Measurements from ENCODE around the gene UBASH3A.
"Not testable (repeated sequence)": the region's sequence is repeated elsewhere in the genome, so short reads cannot be mapped to it uniquely, and the experiment has no call there.

UBASH3A gene

DNA sequence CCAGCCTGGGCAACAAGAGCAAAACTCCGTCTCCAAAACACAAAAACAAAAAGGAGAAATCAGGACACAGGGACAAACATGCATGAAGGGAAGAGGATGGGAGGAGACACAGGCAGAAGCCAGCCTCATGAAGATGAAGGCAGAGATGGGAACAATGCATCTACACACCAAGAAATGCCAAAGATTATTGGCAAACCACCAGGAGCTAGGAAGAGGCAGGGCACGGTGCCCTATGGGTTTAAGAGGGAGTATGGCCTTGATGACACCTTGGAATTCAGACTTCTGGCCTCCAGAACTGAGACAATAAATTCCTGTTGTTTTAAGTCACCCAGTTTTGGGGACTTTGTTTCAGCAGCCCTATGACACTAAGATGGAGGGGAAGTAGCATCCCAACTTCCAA lies 13.0 kb upstream of the UBASH3A start:
- DNase-seq (ENCODE audit: low spot score): no peak

DNA sequence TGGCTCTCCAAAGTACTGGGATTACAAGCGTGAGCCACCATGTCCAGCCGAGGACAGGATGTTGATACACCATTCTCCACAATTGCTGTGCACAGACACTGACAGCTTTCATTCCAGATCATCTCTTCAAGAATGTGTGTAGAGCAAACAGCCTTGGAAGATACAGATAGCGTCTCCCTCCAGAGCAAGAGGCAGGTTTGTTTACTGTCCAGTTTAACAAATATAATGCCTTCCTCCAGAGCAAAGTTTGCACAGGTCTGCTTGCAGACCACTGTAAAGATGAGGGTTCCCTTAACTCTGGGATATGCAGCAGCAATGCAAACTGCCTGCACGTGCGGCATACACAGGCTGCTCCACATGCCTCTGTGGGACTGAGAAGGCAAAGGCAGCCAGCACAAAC lies 12.4 kb upstream of the UBASH3A start:
- DNase-seq (ENCODE audit: low spot score): no peak

DNA sequence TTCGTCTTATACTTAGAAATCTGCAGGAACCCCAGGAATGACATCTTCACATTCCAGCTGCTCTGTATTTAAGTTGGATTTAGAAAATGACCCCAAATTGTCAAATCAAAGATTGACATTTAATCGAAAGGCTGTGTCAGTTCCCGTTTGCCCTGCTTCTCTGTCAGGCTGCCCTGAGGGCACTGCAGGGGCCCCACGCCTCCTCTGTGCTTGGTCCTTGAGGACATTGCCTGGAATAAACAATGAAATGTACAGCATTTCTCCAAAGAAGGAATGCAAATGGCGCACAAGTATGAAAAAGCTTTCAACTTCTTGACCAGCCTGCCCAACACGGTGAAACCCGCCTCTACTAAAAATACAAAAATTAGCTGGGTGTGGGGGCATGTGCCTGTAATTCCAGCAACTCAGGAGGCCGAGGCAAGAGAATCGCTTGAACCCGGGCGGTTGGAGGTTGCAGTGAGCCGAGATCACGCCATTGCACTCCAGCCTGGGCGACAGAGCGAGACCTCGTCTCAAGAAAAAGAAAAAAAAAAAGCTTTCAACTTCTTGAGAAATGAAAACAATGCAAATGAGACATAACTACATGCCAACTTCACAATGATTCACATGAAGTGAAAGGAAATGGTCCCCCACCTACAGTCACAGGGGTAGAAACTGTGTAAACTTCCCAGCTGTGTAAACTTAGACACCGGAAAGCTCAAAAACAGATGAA lies 10.8 kb upstream of the UBASH3A start:
- DNase-seq (ENCODE audit: low spot score): no peak

DNA sequence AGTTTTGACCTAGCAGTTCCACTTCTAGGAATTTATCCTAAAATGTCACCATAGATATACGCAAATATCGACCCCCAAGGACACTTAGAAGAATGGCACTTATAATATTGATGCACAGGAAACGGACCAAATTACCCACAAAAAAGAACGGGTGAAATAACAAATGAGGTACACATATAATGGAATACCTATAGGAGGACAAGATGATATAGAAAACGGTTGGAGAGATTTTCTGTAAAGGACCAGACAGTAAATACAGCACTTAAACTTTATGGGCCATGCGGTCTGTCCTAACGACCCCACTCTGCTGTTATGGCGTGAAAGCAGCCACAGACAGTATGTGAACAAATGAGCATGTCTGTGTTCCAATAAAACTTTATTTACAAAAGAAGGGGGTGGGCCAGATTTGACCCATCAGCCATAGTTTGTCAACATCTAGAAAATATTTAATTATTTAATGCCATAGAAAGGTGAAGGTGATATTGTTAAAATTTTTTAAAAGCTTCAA lies 10.2 kb upstream of the UBASH3A start:
- no peak for DNase-seq (ENCODE audit: low spot score)

DNA sequence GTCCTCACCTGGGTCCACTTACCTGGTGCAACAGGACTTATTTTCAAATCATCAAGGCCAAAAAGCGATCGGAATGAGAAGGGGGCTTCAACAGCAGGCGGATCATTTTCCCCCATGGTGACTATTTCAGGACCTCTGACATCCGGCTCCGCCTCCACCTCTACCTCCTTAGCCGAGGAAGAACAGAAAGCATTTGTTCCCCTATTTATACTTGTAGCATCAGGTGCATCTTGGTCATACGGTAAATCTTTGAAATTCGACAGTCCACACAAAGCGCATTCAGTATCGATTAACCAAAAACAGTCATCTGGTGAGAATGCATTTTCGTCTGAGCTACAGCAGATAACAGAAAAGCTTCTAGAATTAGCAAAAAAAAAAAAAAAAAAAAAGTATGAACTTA lies 8.4 kb upstream of the UBASH3A start:
- DNase-seq (ENCODE audit: low spot score): no peak

DNA sequence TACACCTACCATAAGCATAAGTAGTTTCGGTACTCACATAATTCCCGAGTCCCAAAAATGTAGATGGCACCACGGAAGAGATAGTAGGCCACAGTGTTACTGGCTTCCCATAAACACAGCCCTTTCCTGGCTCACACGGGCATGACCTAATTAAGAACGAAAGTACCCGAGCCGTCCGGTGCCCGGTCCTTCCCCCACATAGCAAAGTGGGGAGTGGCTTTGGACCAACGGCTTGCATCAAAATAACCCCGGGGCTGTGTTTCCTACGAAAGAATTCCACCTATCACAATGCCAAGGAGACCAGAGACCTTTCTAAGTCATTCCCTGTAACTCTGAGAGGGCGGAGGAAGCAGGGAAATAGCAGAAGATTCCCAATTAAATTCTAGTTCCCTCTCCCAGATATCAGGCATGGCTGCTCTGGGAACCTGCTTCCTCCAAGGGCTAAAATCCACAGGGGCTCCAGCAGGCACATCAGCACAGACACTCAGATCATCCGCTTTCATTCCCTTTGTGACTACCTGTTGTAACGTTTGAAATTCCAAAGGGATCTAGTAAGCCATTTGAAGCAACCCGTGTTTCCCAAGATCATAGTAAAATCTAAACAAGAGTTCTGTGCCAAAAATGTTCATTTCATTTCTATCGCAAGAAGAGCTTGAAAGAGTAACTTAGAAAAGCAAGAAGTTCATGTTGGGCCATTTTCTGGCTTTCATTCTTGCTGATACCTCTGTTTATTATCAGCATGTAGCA lies 7.6 kb upstream of the UBASH3A start, which contains the start of gene TMPRSS3:
Gene TMPRSS3, minus strand, starts transcription at position 148 of the 747 bp plus-strand sequence. CDS start 635 bp downstream, outside the sequence.
- no peak for DNase-seq (ENCODE audit: low spot score)

DNA sequence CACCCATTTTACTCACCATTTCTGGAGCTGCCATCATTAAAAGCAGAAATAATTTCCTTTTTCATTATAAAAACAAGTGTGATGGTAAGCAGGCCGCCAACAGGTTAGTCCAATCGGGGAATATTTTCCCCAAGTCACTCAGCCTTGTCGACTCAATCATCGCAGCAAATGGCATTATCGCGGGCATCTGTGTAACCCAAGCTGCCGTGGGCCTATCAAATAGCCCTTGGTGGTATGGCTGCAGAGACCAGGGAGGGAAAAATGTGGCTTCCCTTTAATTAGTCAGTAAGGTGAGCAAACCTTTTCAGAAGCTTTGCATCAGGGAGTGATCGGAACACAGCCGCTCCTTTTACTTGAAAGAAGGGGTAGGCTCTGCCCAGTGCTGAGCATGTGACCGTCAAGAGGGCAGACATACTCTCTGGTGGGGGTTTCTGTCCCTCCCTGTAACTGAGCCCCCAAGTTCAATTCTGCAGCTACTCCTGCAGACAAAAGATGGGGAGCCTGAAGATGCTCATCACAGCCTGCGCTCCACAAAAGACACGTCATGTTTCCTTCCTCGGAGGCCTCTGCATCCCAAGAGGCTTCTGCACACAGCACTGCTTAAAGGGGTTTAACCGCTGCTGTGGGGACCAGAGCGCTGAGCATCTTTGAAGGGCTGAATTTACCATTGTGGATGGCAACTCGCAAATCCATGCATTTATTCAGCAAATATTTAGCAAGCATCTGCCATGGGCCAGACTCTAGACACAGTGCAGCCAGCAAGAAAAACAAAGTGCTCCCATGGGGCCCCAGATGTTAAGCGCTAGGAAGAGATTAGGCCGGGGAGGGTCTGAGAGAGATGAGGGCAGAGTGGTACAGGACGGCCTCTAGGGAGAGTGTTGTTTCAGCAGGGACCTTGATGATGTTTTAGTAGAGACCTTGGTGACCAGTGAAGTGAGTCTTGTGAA lies 6.6 kb upstream of the UBASH3A start:
- no peak for DNase-seq (ENCODE audit: low spot score)

DNA sequence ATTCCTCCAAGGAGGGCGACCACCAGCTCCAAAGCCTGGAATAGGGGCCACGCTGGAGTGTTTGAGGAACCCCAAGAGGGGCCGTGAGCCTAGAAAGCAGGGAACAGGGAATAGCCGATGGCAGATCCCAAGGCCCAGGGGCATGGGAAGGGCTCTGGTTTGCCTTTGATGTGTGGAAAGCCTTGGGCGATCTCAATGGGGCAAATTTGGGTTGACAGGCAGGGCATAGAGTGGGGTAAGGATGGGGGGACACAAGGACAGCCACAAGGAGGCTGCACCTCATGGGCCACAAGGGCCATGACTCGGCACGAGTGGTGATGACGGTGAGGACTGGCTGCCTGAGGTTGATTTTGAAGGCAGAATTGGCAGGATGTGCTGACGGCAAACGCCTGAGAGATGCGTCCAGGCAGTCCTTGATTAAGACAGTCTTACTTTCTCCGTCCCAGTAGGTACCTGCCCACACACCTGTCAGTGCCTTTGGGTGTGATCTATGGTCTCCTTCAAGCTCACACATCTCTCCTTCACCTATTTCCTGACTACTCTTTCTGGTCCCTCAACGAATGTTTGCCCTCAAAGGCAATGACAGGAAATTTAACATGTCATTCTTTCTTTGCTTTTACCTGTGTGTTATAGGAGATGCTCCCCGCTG lies 5.8 kb upstream of the UBASH3A start:
- DNase-seq (ENCODE audit: low spot score): no peak

DNA sequence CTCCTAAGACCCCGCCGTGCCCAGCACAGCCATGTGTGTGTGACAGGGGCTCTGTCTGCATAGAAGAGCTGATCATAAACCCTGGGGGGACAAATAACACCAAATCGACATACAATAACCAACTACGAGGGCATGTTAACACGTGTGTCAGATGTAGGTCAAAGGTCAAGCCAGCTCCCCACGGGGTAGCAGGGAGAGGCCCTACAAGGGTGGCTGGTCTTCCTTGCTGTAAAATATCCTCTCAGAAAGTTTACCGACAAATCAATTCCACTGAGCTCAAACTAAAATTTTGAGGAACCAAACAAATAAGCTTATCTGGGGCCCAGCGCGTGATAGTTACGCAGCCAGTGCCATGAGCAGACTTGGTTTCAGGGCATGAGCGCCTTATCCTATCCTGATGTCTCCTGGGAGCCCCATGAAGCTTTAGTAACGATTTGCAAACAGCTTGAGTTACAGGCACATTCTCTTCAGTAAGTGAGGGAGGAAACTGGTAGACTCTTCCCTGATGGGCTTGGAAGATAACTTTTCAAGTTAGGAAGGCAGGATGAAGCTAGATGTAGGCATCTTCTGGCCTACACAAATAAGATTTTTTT lies 5.2 kb upstream of the UBASH3A start:
- no peak for DNase-seq (ENCODE audit: low spot score)

DNA sequence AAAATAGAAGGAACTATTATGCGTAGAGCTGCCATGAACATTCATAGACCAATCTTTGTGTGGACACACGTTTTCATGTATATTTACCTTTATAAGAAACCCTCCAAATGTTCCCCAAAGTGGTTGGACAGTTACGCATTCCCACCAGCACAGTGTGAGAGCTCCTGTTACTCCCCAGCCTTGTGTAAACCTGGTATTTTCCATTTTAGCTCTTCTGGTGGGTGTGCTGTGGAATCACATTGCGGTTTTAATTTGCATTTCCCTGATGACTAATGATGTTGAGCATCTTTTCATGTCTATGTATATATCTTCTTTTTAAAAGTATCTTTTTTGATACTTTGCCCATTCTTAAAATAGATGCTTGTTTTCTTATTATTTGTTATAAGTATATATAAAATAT lies 3.2 kb upstream of the UBASH3A start:
- DNase-seq (ENCODE audit: low spot score): no peak

DNA sequence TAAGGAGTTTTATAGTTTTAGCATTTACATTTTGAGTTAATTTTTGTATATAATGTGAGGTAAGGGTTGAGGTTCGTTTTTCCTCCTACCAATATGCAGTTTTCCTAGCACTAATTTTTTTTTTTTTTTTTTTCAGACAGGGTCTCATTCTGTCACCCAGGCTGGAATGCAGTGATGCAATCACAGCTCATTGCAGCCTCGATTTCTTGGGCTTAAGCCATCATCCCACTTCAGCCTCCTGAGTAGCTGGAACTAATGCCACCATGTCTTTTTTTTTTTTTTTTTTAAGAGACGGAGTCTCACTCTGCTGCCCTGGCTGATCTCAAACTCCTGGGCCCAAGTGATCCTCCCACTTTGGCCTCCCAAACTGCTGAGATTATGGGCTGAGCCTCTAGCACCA lies 2.5 kb upstream of the UBASH3A start:
- DNase-seq (ENCODE audit: low spot score): no peak

DNA sequence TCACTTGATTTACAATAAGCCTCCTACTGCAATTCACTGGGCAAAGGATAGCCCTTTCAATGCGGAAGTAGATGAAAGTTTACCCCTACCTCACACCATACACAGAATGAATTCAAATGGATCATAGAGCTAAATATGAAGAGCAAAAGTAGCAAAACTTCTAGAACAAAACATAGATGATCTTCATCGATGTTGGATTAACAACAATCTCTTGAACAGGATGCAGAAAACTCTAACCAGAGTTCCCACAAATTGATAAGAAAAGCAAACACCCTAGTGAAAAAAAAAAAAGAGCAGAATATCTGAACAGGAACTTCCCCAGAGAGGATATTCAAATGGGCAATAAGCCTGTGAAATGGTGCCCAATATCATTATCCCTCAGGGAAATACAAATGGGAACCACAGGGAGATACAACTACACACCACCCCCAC lies 1.9 kb upstream of the UBASH3A start:
- no peak for DNase-seq (ENCODE audit: low spot score)

DNA sequence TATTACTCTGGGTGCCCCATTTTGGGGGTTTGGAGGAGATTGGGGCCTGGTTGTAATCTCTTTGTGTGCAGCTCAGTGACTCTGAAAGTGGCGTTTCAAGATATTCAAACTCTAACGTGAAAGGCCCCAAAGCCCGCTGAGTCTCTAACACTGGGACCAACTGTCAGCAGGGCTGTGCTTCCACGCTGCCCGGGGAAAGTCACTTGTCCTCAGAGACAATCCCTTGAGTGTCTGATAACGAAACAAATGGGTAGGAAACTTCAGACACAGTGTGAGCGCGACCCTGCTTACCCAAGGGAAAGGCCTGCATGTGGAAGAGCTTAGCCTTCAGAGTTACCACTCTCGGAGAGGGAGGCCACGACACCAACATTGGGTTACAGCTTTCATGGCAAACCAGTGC lies 837 bp downstream of the UBASH3A start:
- no peak for DNase-seq (ENCODE audit: low spot score)

DNA sequence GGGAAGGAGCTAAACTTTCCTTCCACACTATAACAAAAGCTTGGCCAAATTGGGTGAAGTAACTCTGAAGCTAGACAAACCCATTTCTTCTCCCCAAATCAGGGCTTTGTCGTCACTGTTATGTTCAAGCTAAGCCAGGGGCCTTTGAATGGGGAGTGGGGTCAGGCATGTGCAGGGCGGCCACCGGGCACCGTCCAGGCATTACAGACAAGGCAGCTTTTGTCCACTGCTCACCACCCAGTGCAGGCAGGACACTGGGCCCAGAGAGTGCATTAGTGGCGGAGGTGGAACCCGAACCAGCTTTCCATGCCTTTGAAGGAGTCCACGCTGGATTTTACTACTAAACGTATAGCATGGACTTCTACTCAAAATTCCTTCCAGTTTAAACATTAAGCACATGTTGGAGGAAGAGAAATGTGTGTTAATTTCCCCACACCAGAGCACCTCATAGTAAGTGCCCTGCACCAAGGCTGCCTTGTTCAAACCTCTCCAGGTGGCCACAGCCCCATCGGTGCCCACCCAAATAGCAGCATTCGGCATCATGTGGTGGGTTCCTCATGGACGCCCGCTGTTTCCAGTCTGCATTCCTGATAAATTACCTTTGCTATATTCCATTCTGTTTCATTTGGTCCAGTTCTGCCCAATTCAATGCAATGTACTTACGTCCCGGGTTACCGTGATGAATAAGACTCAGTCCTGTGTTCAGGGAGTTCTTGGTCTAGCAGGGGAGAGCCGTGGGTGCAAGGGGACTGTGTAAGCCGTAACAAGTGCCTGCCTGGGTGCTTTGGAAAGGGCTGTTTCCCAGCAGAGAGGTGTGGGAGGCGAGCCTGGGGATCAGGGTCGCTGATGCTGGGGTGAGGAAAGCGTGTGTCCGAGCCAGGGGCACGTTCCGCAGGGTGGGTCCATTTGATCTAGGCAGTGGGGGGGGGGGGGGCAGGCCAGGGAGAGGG lies 1.6 kb downstream of the UBASH3A start:
- DNase-seq (ENCODE audit: low spot score): no peak

DNA sequence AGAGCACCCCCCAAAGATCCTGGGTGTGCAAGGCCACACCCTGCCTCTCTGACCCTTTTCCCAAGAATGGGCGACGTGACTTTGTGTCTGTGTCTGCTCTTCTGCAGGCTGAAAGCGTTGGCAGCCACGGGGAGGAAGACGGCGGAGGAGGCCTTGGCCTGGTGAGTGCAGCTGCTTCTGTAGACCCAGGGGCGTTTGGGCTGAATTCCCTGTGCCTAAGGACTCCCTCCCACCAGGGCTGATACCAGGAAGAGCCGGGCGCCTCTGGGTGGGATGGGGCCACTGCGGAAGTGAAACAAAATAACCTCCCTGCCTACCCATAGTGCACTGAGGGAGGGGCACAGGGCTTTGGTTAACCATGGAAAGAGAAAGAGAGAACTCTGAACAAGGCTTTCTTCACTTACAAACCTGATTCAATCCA lies 2.5 kb downstream of the UBASH3A start:
- DNase-seq (ENCODE audit: low spot score): no peak

DNA sequence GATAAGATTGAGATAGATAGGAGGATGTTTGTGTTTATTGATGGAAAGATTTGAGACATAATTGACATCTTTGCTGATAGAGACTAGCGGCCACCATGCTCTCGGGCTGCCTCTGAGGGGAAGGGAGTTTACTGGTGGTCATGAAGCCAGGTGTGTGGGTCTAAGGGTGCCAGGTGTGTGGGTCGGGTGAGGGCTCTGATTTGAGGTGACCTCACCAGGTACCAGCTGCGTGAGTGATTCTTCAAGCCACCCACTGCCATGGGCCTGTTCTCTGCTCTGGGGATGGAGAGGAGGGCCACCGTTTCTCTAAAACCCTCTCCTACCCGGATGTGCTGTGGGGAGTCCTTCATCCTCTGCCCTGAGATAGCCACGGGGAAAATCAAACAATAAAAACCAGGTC lies 3.2 kb downstream of the UBASH3A start:
- no peak for DNase-seq (ENCODE audit: low spot score)

DNA sequence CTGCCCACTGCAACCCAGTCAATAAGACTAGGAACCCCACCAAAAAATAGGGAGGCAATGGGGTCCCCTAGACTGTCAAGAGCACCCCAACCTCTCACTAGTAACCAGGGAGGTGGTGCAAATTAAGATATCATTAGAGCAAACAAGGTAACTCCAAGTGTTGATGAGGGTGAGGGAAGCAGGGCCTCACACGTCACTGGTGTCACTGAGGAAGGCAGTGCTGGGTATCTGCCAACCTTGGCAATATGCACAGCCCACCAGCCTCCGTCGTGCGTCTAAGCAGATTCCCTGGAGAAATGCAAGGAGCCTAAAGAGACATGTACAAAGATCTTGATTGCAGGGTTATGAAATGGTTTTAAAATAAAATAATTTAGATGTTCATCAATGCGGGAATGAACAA lies 3.8 kb downstream of the UBASH3A start:
- DNase-seq (ENCODE audit: low spot score): no peak

DNA sequence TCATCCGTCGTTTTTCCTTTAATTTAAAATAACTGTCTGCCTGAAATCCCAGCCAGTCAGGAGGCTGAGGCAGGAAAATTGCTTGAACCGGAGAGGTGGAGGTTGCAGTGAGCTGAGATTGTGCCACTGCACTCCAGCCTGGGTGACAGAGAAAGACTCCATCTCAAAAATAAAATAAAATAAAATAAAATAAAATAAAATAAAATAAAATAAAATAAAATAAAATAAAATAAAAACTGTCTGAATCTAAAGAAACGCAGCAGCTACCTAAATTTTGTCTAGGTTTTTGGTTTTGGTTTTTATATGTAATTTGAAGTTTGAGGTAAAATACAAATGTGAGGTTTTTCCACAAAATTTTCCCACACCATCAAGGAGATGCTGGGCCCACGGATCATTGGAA lies 5.0 kb downstream of the UBASH3A start:
- DNase-seq (ENCODE audit: low spot score): not testable (repeated sequence)

DNA sequence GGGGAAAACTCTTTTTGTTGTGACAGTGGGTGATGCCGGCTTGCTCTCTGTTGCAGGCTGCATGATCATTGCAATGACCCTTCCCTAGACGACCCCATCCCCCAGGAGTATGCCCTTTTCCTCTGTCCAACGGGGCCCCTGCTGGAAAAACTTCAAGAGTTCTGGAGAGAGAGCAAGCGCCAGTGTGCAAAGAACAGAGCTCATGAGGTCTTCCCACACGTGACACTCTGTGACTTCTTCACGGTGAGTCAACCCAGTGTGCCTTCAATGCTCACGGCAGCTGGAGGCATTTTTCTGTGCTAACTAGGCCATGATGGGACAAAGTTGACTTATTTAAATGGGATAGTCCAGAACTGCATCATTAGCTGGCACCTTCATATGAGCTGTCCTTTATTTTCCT lies 5.7 kb downstream of the UBASH3A start:
- no peak for DNase-seq (ENCODE audit: low spot score)

DNA sequence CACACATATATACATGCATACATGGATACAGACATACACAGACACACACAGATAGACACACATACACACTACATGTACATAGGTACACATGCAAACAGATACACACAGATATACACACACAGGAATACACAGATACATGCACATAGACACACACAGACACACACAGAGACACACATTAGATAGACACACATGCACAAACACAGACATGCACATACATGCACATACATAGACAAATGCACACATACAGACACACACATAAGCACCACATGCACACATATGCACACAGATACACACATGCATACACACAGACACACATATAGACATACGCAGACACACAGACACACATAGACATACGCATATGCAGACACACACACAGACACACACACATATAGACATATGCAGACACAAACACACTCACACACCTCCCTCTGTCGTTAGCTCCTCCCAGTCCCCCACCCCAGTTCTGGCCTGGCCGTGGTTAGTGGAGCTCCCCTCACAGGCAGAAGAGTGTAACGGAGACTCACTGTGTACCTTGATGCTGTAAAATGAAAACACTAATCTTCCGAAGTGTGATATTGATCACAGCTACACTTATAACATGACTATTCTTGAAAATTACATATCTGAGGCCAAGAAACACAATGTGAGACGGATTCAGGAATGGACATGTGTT lies 7.6 kb downstream of the UBASH3A start:
- DNase-seq (ENCODE audit: low spot score): no peak
